Embryonic facial prominence (tissue), 1 donor: ENCODE measurements around the gene KANK3.
"Not testable (repeated sequence)": the region's sequence is repeated elsewhere in the genome, so short reads cannot be mapped to it uniquely, and the experiment has no call there.

ENCODE experiments used
- DNase-seq: peaks from one replicate; pipeline ENCODE4 v3.0.0-alpha.2; 2016; ENCODE audit errors: extremely low spot score

The KANK3 gene

GRCh38 chr19:8342684-8343482, at the start of gene KANK3:
TSS of gene KANK3 (minus strand) at chr19:8343262. CDS start at chr19:8337828, 5,434 bp downstream.
- DNase-seq: no peak

GRCh38 chr19:8392017-8392591, 49.0 kb upstream of the KANK3 start:
- DNase-seq: no peak

DNA sequence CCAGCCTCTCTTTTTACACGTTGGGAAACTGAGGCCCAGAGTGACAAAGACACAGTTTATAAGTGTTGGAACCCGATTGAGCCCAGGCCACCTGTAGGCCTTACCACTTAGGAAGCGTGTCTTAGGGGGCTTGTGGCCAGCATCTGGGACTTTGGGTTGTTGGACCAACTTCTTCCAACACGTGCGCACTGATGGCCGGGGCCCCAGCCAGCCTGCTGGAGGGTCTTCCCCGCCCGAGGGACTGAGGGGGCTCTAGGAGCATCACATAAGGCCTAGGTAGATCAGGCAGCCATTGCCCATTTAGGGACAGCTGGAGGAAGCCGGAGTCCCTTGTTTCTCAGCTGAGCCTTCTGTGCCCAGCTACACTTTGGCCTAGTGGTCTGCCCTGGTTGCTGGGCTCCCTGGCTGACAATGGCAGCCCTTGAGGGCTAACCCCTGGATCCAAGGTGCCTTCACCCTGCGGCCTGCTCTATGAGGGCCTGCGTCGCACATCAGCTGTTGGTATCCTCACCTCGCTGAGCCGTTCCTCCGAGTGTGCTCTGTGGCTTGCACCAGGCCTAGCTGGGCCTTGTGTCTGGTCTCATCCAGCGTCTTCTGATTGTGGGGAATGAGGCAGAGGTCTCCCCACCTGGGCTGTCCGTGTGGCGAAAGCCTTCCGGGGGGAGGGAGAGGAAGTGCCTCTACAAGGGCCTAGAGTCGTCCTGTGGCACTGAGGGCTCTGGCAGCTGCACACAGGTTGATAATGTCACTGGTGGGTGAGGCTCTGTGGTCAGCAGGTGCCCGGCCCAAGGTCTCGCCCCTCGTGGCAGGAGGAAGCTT, 48.3 kb upstream of the KANK3 start:
- DNase-seq: no peak

DNA sequence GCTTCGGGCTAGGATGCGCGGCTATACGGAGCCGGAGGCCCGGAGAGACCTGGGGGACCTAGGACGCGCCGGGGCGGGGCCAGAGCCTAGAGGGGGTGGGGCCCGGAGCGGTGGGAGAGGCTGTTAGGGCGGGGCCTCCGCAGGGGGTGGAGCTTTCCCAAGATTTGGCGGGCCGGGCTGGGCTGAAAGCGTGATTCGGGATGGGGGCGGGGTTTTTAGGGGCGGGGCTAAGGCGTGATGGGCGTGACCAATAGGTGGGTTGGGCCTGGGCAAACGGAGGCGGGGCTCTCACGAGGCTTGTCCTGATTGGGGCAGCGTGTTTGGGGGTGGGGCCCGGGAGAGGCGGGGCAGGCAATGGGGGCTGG, 47.5 kb upstream of the KANK3 start:
- peak; percentile 84 for DNase-seq

DNA sequence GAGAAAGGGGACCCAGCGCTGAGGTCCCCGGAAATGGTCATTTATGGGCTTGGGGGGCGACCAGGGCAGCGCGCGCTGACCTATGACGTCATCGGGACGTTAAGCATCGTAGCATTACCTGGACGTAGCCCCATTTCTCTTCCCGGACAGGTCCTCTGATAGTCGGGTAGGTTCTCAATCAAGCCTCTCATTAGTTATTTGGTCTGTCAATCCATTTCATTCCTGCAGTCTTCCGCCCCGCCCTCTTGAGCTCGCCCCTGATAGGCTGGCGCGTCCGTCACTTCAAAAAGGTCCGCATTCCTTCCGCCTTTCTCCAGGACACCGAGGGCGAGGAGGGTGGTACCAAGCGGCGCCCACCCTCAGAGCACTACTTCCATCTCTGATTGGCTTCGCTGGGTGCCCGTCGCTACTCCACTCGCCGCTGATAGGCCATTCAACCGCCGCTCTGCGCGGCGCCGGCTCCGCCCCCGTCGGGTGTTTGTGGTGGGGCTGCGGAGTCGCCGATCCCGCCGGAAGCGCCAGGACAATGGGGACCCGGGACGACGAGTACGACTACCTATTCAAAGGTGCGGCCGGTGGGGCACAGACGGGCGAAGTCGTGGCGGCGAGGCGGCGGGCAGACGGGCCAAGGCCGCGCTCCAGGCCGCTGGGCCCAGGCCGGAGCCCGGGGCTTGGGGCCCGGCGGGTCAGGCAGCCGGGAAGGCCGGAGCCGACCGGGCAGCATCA, 47.0 kb upstream of the KANK3 start, which contains the start of gene RAB11B:
Gene RAB11B (plus strand): TSS at position 470 of the 726 bp plus-strand sequence. CDS start 57 bp downstream, at position 527.
- peak; percentile 100 for DNase-seq

DNA sequence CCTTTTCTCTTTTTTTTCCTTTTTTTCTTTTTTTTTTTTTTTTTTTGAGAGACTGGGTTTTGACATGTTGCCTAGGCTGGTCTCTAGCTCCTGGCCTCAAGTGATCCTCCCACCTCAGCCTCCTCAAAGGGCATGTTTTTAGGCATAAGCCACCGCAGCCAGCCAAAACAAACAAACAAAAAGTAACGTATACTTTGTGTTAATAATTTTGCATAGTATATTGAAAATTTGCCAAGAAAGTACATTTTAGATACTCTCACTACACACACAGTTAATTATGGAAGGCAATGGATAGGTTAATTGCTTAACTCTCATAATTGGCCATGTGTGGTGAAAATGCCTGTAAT, 45.5 kb upstream of the KANK3 start:
- no peak for DNase-seq

DNA sequence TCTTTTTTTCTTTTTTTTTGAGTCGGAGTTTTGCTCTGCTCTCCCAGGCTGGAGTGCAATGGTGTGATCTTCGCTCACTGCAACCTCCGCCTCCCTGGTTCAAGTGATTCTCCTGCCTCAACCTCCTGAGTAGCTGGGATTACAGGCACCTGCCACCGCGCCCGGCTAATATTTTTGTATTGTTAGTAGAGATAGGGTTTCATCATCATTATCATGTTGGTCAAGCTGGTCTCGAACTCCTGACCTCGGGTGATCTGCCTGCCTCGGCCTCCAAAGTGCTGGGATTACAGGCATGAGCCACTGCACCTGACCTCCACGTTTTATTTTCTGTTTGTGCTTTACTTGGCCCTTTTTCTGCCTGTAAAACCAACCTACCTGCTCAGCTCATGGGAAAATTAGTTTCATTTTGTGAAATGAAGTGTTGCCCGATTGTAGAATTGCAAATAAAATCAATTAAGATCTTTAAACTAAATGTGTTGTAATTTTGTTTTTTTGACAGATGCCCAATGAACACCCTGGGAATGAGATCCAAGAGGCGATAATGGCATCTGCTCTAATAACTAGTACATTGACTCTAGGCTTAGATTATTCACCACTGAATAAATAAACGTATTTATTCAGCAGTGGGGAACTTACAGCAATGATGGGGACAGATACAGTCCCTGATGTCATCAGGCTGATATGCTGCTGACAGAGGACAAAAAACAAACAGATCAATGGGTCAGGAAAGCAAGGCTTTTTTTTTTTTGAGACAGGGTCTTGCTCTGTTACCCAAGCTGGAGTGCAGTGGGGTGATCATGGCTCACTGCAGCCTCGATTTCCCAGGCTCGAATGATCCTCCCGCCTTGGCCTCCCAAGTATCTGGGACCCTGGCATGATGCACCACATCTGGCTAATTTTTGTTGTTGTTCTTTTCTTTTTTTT, 44.9 kb upstream of the KANK3 start:
- DNase-seq: no peak

DNA sequence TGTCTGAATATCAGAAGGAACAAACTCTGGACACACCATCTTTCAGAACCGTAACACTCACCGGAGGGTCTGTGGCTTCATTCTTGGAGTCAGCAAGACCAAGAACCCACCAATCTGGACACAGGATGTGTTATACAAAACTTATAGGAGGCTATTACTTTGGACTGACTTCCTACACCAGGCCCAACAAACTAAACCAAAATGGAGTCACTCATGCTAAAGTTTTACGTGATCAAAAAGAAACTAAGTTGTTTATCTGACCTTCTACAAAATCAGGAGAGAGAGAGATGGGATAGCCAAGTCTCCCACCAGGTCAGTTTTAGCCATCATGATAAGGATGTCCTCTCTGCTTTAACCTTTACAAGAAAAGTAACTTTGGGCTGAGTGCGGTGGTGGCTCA, 43.9 kb upstream of the KANK3 start:
- DNase-seq: no peak

- DNase-seq: not testable (repeated sequence)
Measured at GRCh38 chr19:8386419-8386818, 43.4 kb upstream of the KANK3 start.

- not testable (repeated sequence) for DNase-seq
Measured at GRCh38 chr19:8385566-8385965, 42.5 kb upstream of the KANK3 start.

GRCh38 chr19:8385103-8385502, 42.0 kb upstream of the KANK3 start:
- DNase-seq: not testable (repeated sequence)

DNA sequence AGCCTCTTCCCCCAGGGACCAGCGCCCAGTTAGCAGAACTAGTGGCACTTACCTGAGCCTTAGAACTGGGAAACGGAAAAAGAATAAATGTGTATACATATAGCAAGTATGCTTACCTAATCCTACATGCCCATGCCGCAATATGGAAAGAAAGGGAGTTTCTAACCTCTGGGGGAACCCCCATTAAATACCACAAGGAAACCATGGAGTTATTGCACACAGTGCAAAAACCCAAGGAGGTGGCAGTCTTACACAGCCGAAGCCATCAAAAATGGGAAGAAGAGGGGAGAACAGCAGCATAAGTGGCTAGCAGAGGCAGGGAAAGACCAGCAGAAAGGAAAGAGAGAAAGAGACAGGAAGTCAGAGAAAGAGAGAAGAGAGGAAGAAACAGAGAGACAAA, 41.5 kb upstream of the KANK3 start:
- DNase-seq: not testable (repeated sequence)

GRCh38 chr19:8379156-8379891, 36.3 kb upstream of the KANK3 start:
- not testable (repeated sequence) for DNase-seq

DNA sequence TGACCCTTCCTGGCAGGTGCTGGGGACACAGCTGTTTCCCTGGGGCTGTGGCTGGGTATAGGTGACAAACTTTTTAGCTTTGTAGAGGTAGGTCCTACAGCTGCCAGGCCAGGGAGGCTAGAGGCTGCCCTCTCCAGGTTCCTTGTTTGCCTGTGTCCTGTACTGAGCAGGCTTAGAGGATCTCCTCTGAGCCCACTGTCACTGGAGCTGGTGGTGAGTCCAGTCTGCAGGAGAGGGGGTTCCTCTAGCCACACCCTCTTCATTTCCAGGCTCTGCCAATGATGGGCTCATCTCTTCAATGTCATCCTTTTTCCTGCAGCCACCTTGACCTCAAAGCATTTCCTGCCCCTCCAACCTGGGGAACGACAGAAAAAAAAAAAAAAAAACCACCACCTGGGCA, 34.5 kb upstream of the KANK3 start:
- no peak for DNase-seq

DNA sequence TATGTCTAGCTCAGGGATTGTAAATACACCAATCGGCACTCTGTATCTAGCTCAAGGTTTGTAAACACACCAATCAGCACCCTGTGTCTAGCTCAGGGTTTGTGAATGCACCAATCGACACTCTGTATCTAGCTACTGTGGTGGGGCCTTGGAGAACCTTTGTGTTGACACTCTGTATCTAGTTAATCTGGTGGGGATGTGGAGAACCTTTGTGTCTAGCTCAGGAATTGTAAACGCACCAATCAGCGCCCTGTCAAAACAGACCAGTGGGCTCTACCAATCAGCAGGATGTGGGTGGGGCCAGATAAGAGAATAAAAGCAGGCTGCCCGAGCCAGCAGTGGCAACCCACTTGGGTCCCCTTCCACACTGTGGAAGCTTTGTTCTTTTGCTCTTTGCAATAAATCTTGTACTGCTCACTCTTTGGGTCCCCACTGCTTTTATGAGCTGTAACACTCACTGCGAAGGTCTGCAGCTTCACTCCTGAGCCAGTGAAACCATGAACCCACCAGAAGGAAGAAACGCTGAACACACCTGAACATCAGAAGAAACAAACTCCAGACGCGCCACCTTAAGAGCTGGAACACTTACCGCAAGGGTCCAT, 33.4 kb upstream of the KANK3 start:
- not testable (repeated sequence) for DNase-seq

GRCh38 chr19:8375766-8376165, 32.7 kb upstream of the KANK3 start:
- not testable (repeated sequence) for DNase-seq

DNA sequence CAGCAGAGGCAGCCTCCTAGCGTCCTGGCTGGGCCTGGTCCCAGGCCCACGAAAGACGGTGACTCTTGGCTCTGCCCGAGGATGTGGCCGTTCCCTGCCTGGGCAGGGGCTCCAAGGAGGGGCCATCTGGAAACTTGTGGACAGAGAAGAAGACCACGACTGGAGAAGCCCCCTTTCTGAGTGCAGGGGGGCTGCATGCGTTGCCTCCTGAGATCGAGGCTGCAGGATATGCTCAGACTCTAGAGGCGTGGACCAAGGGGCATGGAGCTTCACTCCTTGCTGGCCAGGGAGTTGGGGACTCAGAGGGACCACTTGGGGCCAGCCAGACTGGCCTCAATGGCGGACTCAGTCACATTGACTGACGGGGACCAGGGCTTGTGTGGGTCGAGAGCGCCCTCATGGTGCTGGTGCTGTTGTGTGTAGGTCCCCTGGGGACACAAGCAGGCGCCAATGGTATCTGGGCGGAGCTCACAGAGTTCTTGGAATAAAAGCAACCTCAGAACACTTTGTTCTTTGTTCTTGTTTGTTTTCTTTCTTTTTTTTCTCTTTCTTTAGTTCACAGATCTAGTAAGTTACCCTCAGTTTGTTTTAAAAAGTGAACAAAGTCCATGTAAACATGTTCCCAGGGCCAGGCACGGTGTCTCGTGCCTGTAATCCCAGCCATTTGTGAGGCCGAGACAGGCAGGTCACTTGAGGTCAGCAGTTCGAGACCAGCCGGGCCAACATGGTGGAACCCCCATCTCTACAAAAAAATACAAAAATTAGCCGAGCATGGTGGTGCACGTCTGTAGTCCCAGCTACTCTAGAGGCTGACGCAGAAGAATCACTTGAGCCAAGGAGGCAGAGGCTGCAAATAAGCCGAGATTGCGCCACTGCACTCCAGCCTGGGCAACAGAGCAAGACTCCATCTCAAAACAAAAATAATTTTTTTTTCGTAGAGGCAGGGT, 31.1 kb upstream of the KANK3 start:
- DNase-seq: no peak

DNA sequence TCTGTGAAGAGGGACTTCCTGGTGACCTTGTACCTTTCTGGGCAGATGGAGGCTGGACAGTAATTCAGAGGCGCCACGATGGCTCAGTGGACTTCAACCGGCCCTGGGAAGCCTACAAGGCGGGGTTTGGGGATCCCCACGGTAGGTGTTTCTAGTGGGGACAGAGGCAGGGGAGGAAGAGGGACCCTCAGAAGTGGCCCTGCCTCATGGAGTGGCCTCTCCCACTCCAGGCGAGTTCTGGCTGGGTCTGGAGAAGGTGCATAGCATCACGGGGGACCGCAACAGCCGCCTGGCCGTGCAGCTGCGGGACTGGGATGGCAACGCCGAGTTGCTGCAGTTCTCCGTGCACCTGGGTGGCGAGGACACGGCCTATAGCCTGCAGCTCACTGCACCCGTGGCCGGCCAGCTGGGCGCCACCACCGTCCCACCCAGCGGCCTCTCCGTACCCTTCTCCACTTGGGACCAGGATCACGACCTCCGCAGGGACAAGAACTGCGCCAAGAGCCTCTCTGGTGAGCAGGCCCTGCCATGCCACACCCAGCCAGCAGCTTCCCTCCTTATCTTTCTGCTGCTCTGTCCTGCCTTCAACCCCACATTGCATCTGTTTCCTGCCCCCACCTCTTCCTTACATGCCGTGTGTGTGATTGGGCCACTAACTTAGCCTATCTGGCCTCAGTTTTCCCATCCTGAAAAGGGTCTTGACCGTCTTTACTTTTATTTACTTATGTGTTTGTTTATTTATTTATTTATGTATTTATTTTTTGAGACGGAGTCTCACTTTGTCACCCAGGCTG, 28.1 kb upstream of the KANK3 start:
- DNase-seq: no peak
